Subcutaneous adipose tissue (tissue), 4 donors: ENCODE results near the gene GTPBP1. TPM values are rescaled to one million over a fixed set of nuclear protein-coding genes. Genes with fewer than 3 reads are reported as not detected.

Experiments
- CTCF ChIP-seq: fragments of 450-650 bp; IDR thresholded peaks from one replicate; pipeline ENCODE4 v1.5.1; 2016; ENCODE audit warnings: low read depth, mild to moderate bottlenecking, control low read depth, antibody characterized with exemption, moderate library complexity
- total RNA-seq, 4 donors: library from RNA; depleted of rRNA; stranded (reverse); fragments of >200 nt; gene quantifications; one replicate each; pipeline ENCODE4 v1.1.0, GENCODE V29; 2016

Gene GTPBP1
- total RNA-seq, 4 donors from 2014 or later = 15.7 to 35.2 (median 30.0) TPM

GRCh38 chr22:38732251-38732815, 26.6 kb downstream of the GTPBP1 start:
- no peak for TF ChIP-seq CTCF

- TF ChIP-seq CTCF = no peak
Measured at GRCh38 chr22:38733329-38733723, 27.6 kb downstream of the GTPBP1 start.

GRCh38 chr22:38733724-38734381, 28.1 kb downstream of the GTPBP1 start:
- TF ChIP-seq CTCF = no peak

GRCh38 chr22:38734421-38735100, 28.8 kb downstream of the GTPBP1 start:
- no peak for TF ChIP-seq CTCF

GRCh38 chr22:38735126-38735464, 29.4 kb downstream of the GTPBP1 start:
- no peak for TF ChIP-seq CTCF

- no peak for TF ChIP-seq CTCF
Measured at GRCh38 chr22:38735465-38736256, 29.9 kb downstream of the GTPBP1 start.

GRCh38 chr22:38736257-38736570, 30.5 kb downstream of the GTPBP1 start:
- no peak for TF ChIP-seq CTCF
